Lung (tissue), 12 donors: ENCODE data around the gene ERC2. TPM values are rescaled to one million over a fixed set of nuclear protein-coding genes. Genes with fewer than 3 reads are reported as not detected.

Experiments used
- ATAC-seq: fragments of 200-7000 bp; cut with Tn5 transposase; one replicate; pipeline ENCODE4 v1.9.1; 2020; ENCODE audit warnings: moderate number of reproducible peaks; ENCODE audit not compliant: insufficient read depth, low FRiP score
- DNase-seq, 3 donors: peaks; one replicate each; pipeline ENCODE4 v3.0.0-alpha.2; 2013 to 2017
- H3K27ac ChIP-seq, 2 donors: one replicate each; pipeline ENCODE4 v1.5.1; 2013; ENCODE audit warnings: mild to moderate bottlenecking in 2 of 2, moderate library complexity in 2 of 2, control low read depth in 1 of 2, inconsistent platforms in 1 of 2, low read depth in 1 of 2, low read length in 1 of 2
- H3K27me3 ChIP-seq, 3 donors: one replicate each; pipeline ENCODE4 v1.5.1; 2013; ENCODE audit warnings: low read length in 2 of 3; ENCODE audit not compliant: control insufficient read depth in 3 of 3, insufficient read depth in 3 of 3
- H3K36me3 ChIP-seq, 4 donors: one replicate each; pipeline ENCODE4 v1.5.1; 2013; ENCODE audit warnings: low read length in 4 of 4, mild to moderate bottlenecking in 1 of 4, moderate library complexity in 1 of 4; ENCODE audit not compliant: control insufficient read depth in 4 of 4, insufficient read depth in 4 of 4
- H3K4me1 ChIP-seq, 5 donors: one replicate each; pipeline ENCODE4 v1.5.1; 2013; ENCODE audit warnings: low read length in 5 of 5, mild to moderate bottlenecking in 2 of 5, moderate library complexity in 1 of 5; ENCODE audit not compliant: control insufficient read depth in 5 of 5, insufficient read depth in 5 of 5
- H3K4me3 ChIP-seq: one replicate; pipeline ENCODE4 v1.5.1; 2013; ENCODE audit warnings: mild to moderate bottlenecking, control low read depth, moderate library complexity
- H3K9ac ChIP-seq, 2 donors: one replicate each; pipeline ENCODE4 v1.5.1; 2013; ENCODE audit warnings: low read length in 2 of 2, control low read depth in 1 of 2; ENCODE audit not compliant: insufficient read depth in 1 of 2
- H3K9me3 ChIP-seq, 4 donors: one replicate each; pipeline ENCODE4 v1.5.1; 2013; ENCODE audit warnings: low read length in 3 of 4, mild to moderate bottlenecking in 1 of 4, moderate library complexity in 1 of 4; ENCODE audit not compliant: control insufficient read depth in 4 of 4, insufficient read depth in 3 of 4
- CTCF ChIP-seq: IDR thresholded peaks from 2 replicates; pipeline ENCODE4 v1.5.1; 2012; ENCODE audit warnings: mild to moderate bottlenecking; ENCODE audit errors: control extremely low read depth, extremely low read depth
- WGBS, 2 donors: extraction: QIAGEN DNeasy Blood & Tissue Kit; methylation state at CpG; one replicate each; pipeline ENCODE4 v1.1.7; 2013; 5-methylcytosine and 5-hydroxymethylcytosine counted together
- polyA plus RNA-seq, 2 donors: library from polyadenylated mRNA; stranded (reverse); fragments of 200-250 nt; gene quantifications; one replicate each; pipeline ENCODE4 v1.2.1, GENCODE V29; 2013
- total RNA-seq, 2 donors: library from RNA; depleted of rRNA in 1 of 2; stranded (reverse); fragments of >200 nt in 1 of 2; gene quantifications; one replicate each; pipeline ENCODE4 v1.2.1, GENCODE V29; 2014 to 2021
- donor health status: control.
- donor health status: control.
- donor health status: Bipolar disorder and iron deficiency.
- donor health status: healthy.
- donor health status: DM: yes; HTN: yes; CAD: no.

Gene ERC2
- total and polyA plus RNA-seq, 4 donors: 0.20 to 3.5 (median 0.97) TPM

- H3K27me3 ChIP-seq: no peaks in the 10 kb centered on the region
- TF ChIP-seq CTCF: no peak
- ATAC-seq (no peak), DNase-seq (no peak)
- H3K36me3 ChIP-seq: no peaks in the 10 kb centered on the region
- H3K27ac ChIP-seq: no peak overlapping the region
- 68 to 72% methylated on average over 2 of the region's 2 CpGs for WGBS, 2 donors
- no peak overlapping the region for H3K4me3 ChIP-seq
- no peak overlapping the region for H3K9ac ChIP-seq
- H3K9me3 ChIP-seq: no peaks in the 10 kb centered on the region
- peaks cover 0 to 59% (median 24%) of the 10 kb centered on the region in 5 donors for H3K4me1 ChIP-seq
Observed at GRCh38 chr3:55859305-55859704, 609.0 kb downstream of the ERC2 start.

GRCh38 chr3:55858727-55859126 lies 609.5 kb downstream of the ERC2 start:
- ATAC-seq (no peak), DNase-seq (no peak)
- Histone ChIP-seq H3K9me3 (no peaks in the 10 kb centered on the region), H3K4me3 (no peak overlapping the region), H3K27me3 (no peaks in the 10 kb centered on the region), H3K27ac (no peak overlapping the region), H3K4me1 (peaks cover 0 to 65% (median 24%) of the 10 kb centered on the region in 5 donors), H3K9ac (no peak overlapping the region), H3K36me3 (no peaks in the 10 kb centered on the region)
- 84 to 88% methylated on average over 4 of the region's 4 CpGs for WGBS, 2 donors
- TF ChIP-seq CTCF: no peak

- Histone ChIP-seq H3K27ac (no peak overlapping the region), H3K4me1 (peaks cover 0 to 69% (median 24%) of the 10 kb centered on the region in 5 donors), H3K9ac (no peak overlapping the region), H3K36me3 (no peaks in the 10 kb centered on the region), H3K27me3 (no peaks in the 10 kb centered on the region), H3K4me3 (no peak overlapping the region), H3K9me3 (no peaks in the 10 kb centered on the region)
- no peak for TF ChIP-seq CTCF
- DNase-seq: no peak
- ATAC-seq: no peak
- WGBS, 2 donors: 27 to 47% methylated on average over 1 of the region's 1 CpG
Observed at GRCh38 chr3:55858302-55858701, 610.0 kb downstream of the ERC2 start.

GRCh38 chr3:55857633-55858032 lies 610.6 kb downstream of the ERC2 start:
- Histone ChIP-seq H3K9ac (no peak overlapping the region), H3K27ac (no peak overlapping the region), H3K4me1 (peaks cover 0 to 70% (median 24%) of the 10 kb centered on the region in 5 donors), H3K4me3 (no peak overlapping the region), H3K9me3 (no peaks in the 10 kb centered on the region), H3K36me3 (no peaks in the 10 kb centered on the region), H3K27me3 (no peaks in the 10 kb centered on the region)
- DNase-seq (no peak), ATAC-seq (no peak)
- no peak for TF ChIP-seq CTCF
- WGBS, 2 donors: 74 to 83% methylated on average over 2 of the region's 2 CpGs
